ENCODE results near the gene APOE. TPM values are rescaled to one million over a fixed set of nuclear protein-coding genes. Genes with fewer than 3 reads are reported as not detected.

Gene APOE
- total and polyA plus RNA-seq, 2 of the 13 experiments (the other 11 are each of a cell fraction or from before 2014, with no cell fraction given) = 1,328 to 1,470 TPM

- TF ChIP-seq ZNF121 (CRISPR knock-in tag; IDR thresholded peaks at IDR 0.05) (0 out of 2 replicates have a peak, but pooled peaks have one; percentile 11), ZNF770 (CRISPR knock-in tag; IDR thresholded peaks at IDR 0.05) (peak; percentile 99), ZNF83 (CRISPR knock-in tag; IDR thresholded peaks at IDR 0.05; ENCODE audit: borderline replicate concordance) (no peak), SSRP1 (CRISPR knock-in tag; IDR thresholded peaks at IDR 0.05) (peak; percentile 75; the same call in 1 of the 2 replicates), CEBPB (IDR thresholded peaks at IDR 0.05; ENCODE audit: borderline replicate concordance, low read depth, low read length) (no peak), NR2F6 (IDR thresholded peaks at IDR 0.05) (no peak; the same call in 1 of the 2 replicates), NR2F6 (CRISPR knock-in tag; IDR thresholded peaks at IDR 0.05) (peak; percentile 61; the same call in 1 of the 2 replicates), RARA (CRISPR knock-in tag; IDR thresholded peaks at IDR 0.05) (peak; percentile 69), ZSCAN30 (CRISPR knock-in tag; IDR thresholded peaks at IDR 0.05) (peak; percentile 64; the same call in 1 of the 2 replicates), ZNF768 (CRISPR knock-in tag; IDR thresholded peaks at IDR 0.05) (0 out of 2 replicates have a peak, but pooled peaks have one; percentile 21), TCF7 (IDR thresholded peaks at IDR 0.05; ENCODE audit: low read depth) (0 out of 2 replicates have a peak, but pooled peaks have one; percentile 1), SP140L (CRISPR knock-in tag; IDR thresholded peaks at IDR 0.05; ENCODE audit: borderline replicate concordance) (0 out of 2 replicates have a peak, but pooled peaks have one; percentile 28), AKAP8 (CRISPR knock-in tag; IDR thresholded peaks at IDR 0.05) (peak; percentile 70; the same call in 1 of the 2 replicates), ZNF230 (CRISPR knock-in tag; IDR thresholded peaks at IDR 0.05) (no peak), ZMYM3 (CRISPR knock-in tag; IDR thresholded peaks at IDR 0.05) (peak; percentile 94), THRA (CRISPR knock-in tag; IDR thresholded peaks at IDR 0.05; ENCODE audit: borderline replicate concordance) (0 out of 2 replicates have a peak, but pooled peaks have one; percentile 8), ZNF619 (CRISPR knock-in tag; IDR thresholded peaks at IDR 0.05) (0 out of 2 replicates have a peak, but pooled peaks have one; percentile 6), PAXIP1 (CRISPR knock-in tag; conservative IDR thresholded peaks at IDR 0.05) (peak; percentile 51; the same call in 1 of the 2 replicates), ZNF878 (CRISPR knock-in tag; IDR thresholded peaks at IDR 0.05) (peak; percentile 59; the same call in 1 of the 2 replicates), CHD4 (IDR thresholded peaks at IDR 0.05; ENCODE audit: borderline replicate concordance, low read length) (peak; percentile 78; the same call in 1 of the 2 replicates), PLRG1 (conservative IDR thresholded peaks at IDR 0.05) (no peak), SMAD1 (CRISPR knock-in tag; IDR thresholded peaks at IDR 0.05; ENCODE audit: borderline replicate concordance, low read depth) (0 out of 2 replicates have a peak, but pooled peaks have one; percentile 62), ASH2L (IDR thresholded peaks at IDR 0.05; ENCODE audit: insufficient read length, low read depth, low read length) (peak; percentile 36)
Measured at GRCh38 chr19:44889830-44890365, 15.7 kb upstream of the APOE start (continued).

Measured in HepG2 (cell line).